ENCODE measurements around the gene PPP2R2B. TPM values are rescaled to one million over a fixed set of nuclear protein-coding genes. Genes with fewer than 3 reads are reported as not detected.

PPP2R2B gene
- total and polyA plus RNA-seq, 2 donors (not counting 3 experiments of a cell fraction or from before 2014, with no cell fraction given): not detected

DNA sequence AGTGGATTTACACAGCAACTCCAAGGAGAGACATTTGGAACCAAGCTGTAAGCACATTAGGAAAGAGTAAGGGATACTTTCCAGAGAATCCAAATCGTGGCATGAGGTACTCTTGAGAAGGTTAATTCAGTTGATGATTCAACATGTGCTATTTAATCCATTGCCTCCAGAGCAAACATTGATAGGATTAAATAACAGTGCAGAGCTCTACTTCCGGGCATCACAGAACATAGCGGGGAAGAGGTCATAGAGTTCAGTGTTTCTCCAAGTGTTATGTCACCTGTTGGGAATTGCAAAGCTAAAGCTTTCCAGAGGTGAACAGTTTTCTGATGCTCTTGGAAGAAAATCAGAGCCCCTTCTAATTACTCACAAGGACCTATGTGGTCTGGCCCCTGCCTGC, 127.5 kb downstream of the PPP2R2B start:
- no peak for TF ChIP-seq EZH2 (IDR thresholded peaks at IDR 0.05; ENCODE audit: borderline replicate concordance, low read depth, low read length, severe bottlenecking)
- TF ChIP-seq, protein P1, sequence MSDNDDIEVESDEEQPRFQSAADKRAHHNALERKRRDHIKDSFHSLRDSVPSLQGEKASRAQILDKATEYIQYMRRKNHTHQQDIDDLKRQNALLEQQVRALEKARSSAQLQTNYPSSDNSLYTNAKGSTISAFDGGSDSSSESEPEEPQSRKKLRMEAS (IDR thresholded peaks at IDR 0.05; ENCODE audit: insufficient read depth, insufficient read length): no peak
- no peak for TF ChIP-seq POLR2A (IDR thresholded peaks at IDR 0.05; ENCODE audit: low read depth, low read length)
- no peak for TF ChIP-seq MYC (IDR thresholded peaks at IDR 0.05; ENCODE audit: low read depth, low read length)
- no peak for TF ChIP-seq GATA2 (IDR thresholded peaks at IDR 0.05; ENCODE audit: insufficient read depth, insufficient read length, low read depth, low read length)
- TF ChIP-seq POLR2AphosphoS5 (IDR thresholded peaks at IDR 0.05; ENCODE audit: insufficient read depth, low read depth, low read length): no peak
- TF ChIP-seq JUN (IDR thresholded peaks at IDR 0.05; ENCODE audit: borderline replicate concordance, insufficient read depth, insufficient read length, low read depth): no peak
- TF ChIP-seq FOS (IDR thresholded peaks at IDR 0.05; ENCODE audit: borderline replicate concordance, insufficient read depth, low read length): no peak
- TF ChIP-seq, protein P2, sequence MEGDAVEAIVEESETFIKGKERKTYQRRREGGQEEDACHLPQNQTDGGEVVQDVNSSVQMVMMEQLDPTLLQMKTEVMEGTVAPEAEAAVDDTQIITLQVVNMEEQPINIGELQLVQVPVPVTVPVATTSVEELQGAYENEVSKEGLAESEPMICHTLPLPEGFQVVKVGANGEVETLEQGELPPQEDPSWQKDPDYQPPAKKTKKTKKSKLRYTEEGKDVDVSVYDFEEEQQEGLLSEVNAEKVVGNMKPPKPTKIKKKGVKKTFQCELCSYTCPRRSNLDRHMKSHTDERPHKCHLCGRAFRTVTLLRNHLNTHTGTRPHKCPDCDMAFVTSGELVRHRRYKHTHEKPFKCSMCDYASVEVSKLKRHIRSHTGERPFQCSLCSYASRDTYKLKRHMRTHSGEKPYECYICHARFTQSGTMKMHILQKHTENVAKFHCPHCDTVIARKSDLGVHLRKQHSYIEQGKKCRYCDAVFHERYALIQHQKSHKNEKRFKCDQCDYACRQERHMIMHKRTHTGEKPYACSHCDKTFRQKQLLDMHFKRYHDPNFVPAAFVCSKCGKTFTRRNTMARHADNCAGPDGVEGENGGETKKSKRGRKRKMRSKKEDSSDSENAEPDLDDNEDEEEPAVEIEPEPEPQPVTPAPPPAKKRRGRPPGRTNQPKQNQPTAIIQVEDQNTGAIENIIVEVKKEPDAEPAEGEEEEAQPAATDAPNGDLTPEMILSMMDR (IDR thresholded peaks at IDR 0.05; ENCODE audit: extremely low read depth in 1 of 2, insufficient read depth in 1 of 2, low read depth in 1 of 2, low read length in 2 of 2): no peak
- H3K27ac ChIP-seq (ENCODE audit: insufficient read depth, low read depth, low read length): no peak overlapping the region
- CTCF ChIA-PET: no interaction called here
- no peak overlapping the region for H3K9ac ChIP-seq (replicated peaks; ENCODE audit: extremely low read depth, insufficient read depth, low read length)
- POLR2A ChIA-PET: no interaction called here
- H3K4me3 ChIP-seq (replicated peaks in 1 of 3; ENCODE audit: insufficient read depth in 1 of 3, low read depth in 1 of 3, low read length in 3 of 3): no peak overlapping the region
- no peaks in the 10 kb centered on the region for H3K4me1 ChIP-seq (ENCODE audit: control insufficient read depth, extremely low read depth, insufficient read depth, low read length)
- no peak overlapping the region for H2AFZ ChIP-seq (ENCODE audit: low read depth, low read length)
- FAIRE-seq (no peak), DNase-seq (ENCODE audit: low read depth, low spot score) (no peak)
- no TSS peak for BruUV-seq (replicated peaks)
- H4K20me1 ChIP-seq (replicated peaks; ENCODE audit: control insufficient read depth, extremely low read depth, insufficient read depth, low read length): no peaks in the 10 kb centered on the region
- no peaks in the 10 kb centered on the region for H3K9me3 ChIP-seq (replicated peaks; ENCODE audit: control insufficient read depth, insufficient read depth, low read length)
- no peaks in the 10 kb centered on the region for H3K79me2 ChIP-seq (ENCODE audit: control insufficient read depth, insufficient read depth, low read length)
- intact Hi-C loops (cut with micrococcal nuclease) (no loop called here), dilution Hi-C loops (cut with MboI; ENCODE audit: extremely low pct_ligation_motif_present, low sequenced_read_pairs) (no loop called here)
- no peak overlapping the region for H3K4me2 ChIP-seq (ENCODE audit: insufficient read depth, low read length)
- H3K36me3 ChIP-seq (ENCODE audit: control insufficient read depth in 2 of 2, extremely low read depth in 1 of 2, insufficient read depth in 2 of 2, low read length in 2 of 2): no peaks in the 10 kb centered on the region
- H3K9me1 ChIP-seq (replicated peaks; ENCODE audit: control insufficient read depth, extremely low read depth, insufficient read depth, low read length): no peaks in the 10 kb centered on the region
- no peaks in the 10 kb centered on the region for H3K27me3 ChIP-seq (ENCODE audit: control insufficient read depth in 2 of 2, insufficient read depth in 2 of 2, low read length in 2 of 2)
